ENCODE data around the gene PRICKLE1. TPM values are rescaled to one million over a fixed set of nuclear protein-coding genes. Genes with fewer than 3 reads are reported as not detected.

Gene PRICKLE1
- total and polyA plus RNA-seq, 2 donors (not counting 3 experiments of a cell fraction or from before 2014, with no cell fraction given), result 34.3 to 86.0 TPM

DNA sequence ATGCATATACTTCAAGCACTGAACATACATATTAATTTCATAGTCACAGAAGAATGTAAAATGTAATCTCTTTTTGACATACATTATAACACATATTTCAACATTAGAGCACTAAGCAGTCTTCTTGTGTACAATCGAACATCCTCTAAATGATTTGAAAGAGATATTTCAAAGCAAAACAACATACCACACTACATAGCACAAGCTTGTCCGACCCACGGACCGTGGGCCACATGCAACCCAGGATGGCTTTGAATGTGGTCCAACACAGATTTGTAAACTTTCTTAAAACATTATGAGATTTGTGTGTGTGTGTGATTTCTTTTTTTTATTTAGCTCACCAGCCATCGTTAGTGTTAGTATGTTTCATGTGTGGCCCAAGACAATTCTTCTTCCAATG is 7.0 kb downstream of the PRICKLE1 start:
- dilution Hi-C loops (cut with MboI; ENCODE audit: extremely low pct_ligation_motif_present, low sequenced_read_pairs), result loop anchor here (10.0 kb wide), 1 partner anchor 702 kb away; no protein-coding TSS in a partner anchor
- intact Hi-C loops (cut with micrococcal nuclease), result no loop called here
- Histone ChIP-seq H3K36me3 (ENCODE audit: control insufficient read depth in 2 of 2, extremely low read depth in 1 of 2, insufficient read depth in 2 of 2, low read length in 2 of 2) (peaks cover 0 to 11% of the 10 kb centered on the region in 2 experiments), H3K4me3 (replicated peaks in 1 of 3; ENCODE audit: insufficient read depth in 1 of 3, low read depth in 1 of 3, low read length in 3 of 3) (no peak overlapping the region), H3K4me1 (ENCODE audit: control insufficient read depth, extremely low read depth, insufficient read depth, low read length) (peaks cover 83% of the 10 kb centered on the region), H3K27ac (ENCODE audit: insufficient read depth, low read depth, low read length) (peak overlapping the region; percentile 32), H4K20me1 (replicated peaks; ENCODE audit: control insufficient read depth, extremely low read depth, insufficient read depth, low read length) (peaks cover 9% of the 10 kb centered on the region), H3K9ac (replicated peaks; ENCODE audit: extremely low read depth, insufficient read depth, low read length) (no peak overlapping the region), H3K9me3 (replicated peaks; ENCODE audit: control insufficient read depth, insufficient read depth, low read length) (no peaks in the 10 kb centered on the region), H3K4me2 (ENCODE audit: insufficient read depth, low read length) (peak overlapping the region; percentile 65), H3K79me2 (ENCODE audit: control insufficient read depth, insufficient read depth, low read length) (peaks cover 96% of the 10 kb centered on the region), H2AFZ (ENCODE audit: low read depth, low read length) (no peak overlapping the region), H3K27me3 (ENCODE audit: control insufficient read depth in 2 of 2, insufficient read depth in 2 of 2, low read length in 2 of 2) (no peaks in the 10 kb centered on the region), H3K9me1 (replicated peaks; ENCODE audit: control insufficient read depth, extremely low read depth, insufficient read depth, low read length) (no peaks in the 10 kb centered on the region)
- DNase-seq (ENCODE audit: low read depth, low spot score), result peak; percentile 31
- BruUV-seq (replicated peaks), result no TSS peak
- CTCF ChIA-PET, result interaction anchor here (1.0 to 2.1 kb wide), 3 partner anchors 13 to 100 kb away, joined by 3 to 5 read pairs (median 3); no protein-coding TSS in a partner anchor
- no peak for FAIRE-seq
- TF ChIP-seq, protein P1, sequence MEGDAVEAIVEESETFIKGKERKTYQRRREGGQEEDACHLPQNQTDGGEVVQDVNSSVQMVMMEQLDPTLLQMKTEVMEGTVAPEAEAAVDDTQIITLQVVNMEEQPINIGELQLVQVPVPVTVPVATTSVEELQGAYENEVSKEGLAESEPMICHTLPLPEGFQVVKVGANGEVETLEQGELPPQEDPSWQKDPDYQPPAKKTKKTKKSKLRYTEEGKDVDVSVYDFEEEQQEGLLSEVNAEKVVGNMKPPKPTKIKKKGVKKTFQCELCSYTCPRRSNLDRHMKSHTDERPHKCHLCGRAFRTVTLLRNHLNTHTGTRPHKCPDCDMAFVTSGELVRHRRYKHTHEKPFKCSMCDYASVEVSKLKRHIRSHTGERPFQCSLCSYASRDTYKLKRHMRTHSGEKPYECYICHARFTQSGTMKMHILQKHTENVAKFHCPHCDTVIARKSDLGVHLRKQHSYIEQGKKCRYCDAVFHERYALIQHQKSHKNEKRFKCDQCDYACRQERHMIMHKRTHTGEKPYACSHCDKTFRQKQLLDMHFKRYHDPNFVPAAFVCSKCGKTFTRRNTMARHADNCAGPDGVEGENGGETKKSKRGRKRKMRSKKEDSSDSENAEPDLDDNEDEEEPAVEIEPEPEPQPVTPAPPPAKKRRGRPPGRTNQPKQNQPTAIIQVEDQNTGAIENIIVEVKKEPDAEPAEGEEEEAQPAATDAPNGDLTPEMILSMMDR (IDR thresholded peaks at IDR 0.05; ENCODE audit: extremely low read depth in 1 of 2, insufficient read depth in 1 of 2, low read depth in 1 of 2, low read length in 2 of 2), result no peak
- TF ChIP-seq, protein P2, sequence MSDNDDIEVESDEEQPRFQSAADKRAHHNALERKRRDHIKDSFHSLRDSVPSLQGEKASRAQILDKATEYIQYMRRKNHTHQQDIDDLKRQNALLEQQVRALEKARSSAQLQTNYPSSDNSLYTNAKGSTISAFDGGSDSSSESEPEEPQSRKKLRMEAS (IDR thresholded peaks at IDR 0.05; ENCODE audit: insufficient read depth, insufficient read length), result no peak
- TF ChIP-seq POLR2A (IDR thresholded peaks at IDR 0.05; ENCODE audit: low read depth, low read length) (no peak), GATA2 (IDR thresholded peaks at IDR 0.05; ENCODE audit: insufficient read depth, insufficient read length, low read depth, low read length) (no peak), FOS (IDR thresholded peaks at IDR 0.05; ENCODE audit: borderline replicate concordance, insufficient read depth, low read length) (no peak), JUN (IDR thresholded peaks at IDR 0.05; ENCODE audit: borderline replicate concordance, insufficient read depth, insufficient read length, low read depth) (no peak), POLR2AphosphoS5 (IDR thresholded peaks at IDR 0.05; ENCODE audit: insufficient read depth, low read depth, low read length) (no peak), MYC (IDR thresholded peaks at IDR 0.05; ENCODE audit: low read depth, low read length) (no peak), EZH2 (IDR thresholded peaks at IDR 0.05; ENCODE audit: borderline replicate concordance, low read depth, low read length, severe bottlenecking) (no peak)
- POLR2A ChIA-PET, result no interaction called here

All from endothelial cell of umbilical vein (primary cell).